Spleen (tissue), 7 donors: ENCODE data around the gene MRPL51.

ENCODE experiments used
- POLR2A ChIP-seq, 3 donors: fragments of 450-650 bp; IDR thresholded peaks; one replicate each; pipeline ENCODE4 v1.5.1; 2017; ENCODE audit warnings: antibody characterized with exemption in 3 of 3, mild to moderate bottlenecking in 1 of 3
- TF ChIP-seq, protein P1 (sequence below), 11 experiments: fragments of 200-600 bp in 7 of 11; fragments of 450-650 bp in 4 of 11; sonication (generic) in 4 of 11; IDR thresholded peaks in 8 of 11; conservative IDR thresholded peaks in 3 of 11; 1 replicate in 7 of 11; 2 replicates in 4 of 11; pipeline versions ENCODE4 v1.4.0 to v1.8.0; 2016 to 2021; ENCODE audit warnings: antibody characterized with exemption in 11 of 11, inconsistent platforms in 4 of 11, mild to moderate bottlenecking in 1 of 11
- donor health status: DM: no; HTN: no; CAD: no; lungs with moderate emphysema.
- donor health status: DM: no; HTN: no; CAD: no.
- donor health status: DM: no; HTN: no; CAD: no.

DNA sequence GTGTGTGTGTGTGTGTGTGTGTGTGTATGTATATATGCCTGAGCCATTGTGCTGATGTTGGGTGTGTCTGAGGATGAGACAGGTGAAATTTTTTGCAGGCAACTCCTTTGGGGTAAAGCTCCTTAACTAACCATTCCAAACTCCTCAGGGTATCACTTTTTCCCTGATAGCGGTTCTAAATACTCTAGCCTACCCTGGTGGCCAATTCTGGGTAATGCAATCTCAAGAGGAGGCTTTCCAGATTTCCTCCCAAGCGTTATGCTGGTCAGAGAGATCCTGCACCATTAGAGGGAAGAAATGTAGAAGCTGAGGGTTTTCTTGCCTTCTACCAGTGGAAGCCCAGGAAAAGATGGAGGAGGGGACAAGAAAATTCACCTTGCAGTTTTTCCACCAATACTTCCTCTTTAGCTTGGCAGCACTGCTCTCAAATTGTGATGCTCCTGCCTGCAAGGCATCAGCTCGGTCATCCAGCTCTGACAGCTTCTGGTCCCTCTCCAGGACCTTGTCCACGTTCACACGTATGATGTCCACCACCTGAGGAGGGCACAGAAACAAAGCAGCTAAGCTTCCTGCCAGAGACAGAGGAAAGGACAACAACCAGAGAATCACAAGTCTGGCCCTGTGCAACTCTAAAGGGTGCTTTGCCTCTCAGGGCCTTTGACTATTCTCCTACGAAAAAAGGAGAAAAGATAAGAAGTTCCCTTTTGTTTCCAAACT lies 27.4 kb downstream of the MRPL51 start:
- no peak for TF ChIP-seq POLR2A (IDR thresholded peaks at IDR 0.05)
- TF ChIP-seq, protein P1, sequence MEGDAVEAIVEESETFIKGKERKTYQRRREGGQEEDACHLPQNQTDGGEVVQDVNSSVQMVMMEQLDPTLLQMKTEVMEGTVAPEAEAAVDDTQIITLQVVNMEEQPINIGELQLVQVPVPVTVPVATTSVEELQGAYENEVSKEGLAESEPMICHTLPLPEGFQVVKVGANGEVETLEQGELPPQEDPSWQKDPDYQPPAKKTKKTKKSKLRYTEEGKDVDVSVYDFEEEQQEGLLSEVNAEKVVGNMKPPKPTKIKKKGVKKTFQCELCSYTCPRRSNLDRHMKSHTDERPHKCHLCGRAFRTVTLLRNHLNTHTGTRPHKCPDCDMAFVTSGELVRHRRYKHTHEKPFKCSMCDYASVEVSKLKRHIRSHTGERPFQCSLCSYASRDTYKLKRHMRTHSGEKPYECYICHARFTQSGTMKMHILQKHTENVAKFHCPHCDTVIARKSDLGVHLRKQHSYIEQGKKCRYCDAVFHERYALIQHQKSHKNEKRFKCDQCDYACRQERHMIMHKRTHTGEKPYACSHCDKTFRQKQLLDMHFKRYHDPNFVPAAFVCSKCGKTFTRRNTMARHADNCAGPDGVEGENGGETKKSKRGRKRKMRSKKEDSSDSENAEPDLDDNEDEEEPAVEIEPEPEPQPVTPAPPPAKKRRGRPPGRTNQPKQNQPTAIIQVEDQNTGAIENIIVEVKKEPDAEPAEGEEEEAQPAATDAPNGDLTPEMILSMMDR (IDR thresholded peaks at IDR 0.05 in 8 of 11, conservative IDR thresholded peaks at IDR 0.05 in 3 of 11) = peak; percentile 76 to 93 (median 88)
